ENCODE data around the gene ZNF593. TPM values are rescaled to one million over a fixed set of nuclear protein-coding genes. Genes with fewer than 3 reads are reported as not detected.

The ZNF593 gene
- total and polyA plus RNA-seq, 9 of the 15 experiments (the other 6 are each of a cell fraction or from before 2014, with no cell fraction given), result 9.8 to 334 (median 48.2) TPM

- no peak; the same call in 1 of the 2 replicates for TF ChIP-seq ZBTB49 (CRISPR knock-in tag; IDR thresholded peaks at IDR 0.05; ENCODE audit: borderline replicate concordance)
- TF ChIP-seq THRB (CRISPR knock-in tag; conservative IDR thresholded peaks at IDR 0.05), result peak; percentile 38; the same call in 1 of the 2 replicates
- 0 out of 2 replicates have a peak, but pooled peaks have one; percentile 52 for TF ChIP-seq HOXB6 (CRISPR knock-in tag; IDR thresholded peaks at IDR 0.05; ENCODE audit: borderline replicate concordance)
- TF ChIP-seq ELF1 (tag; IDR thresholded peaks at IDR 0.05), result peak; percentile 9; the same call in 1 of the 2 replicates
- TF ChIP-seq TAF1 (IDR thresholded peaks at IDR 0.05; ENCODE audit: control insufficient read depth, extremely low read depth, insufficient read depth, low read length, severe bottlenecking), result peak; percentile 22
- TF ChIP-seq PCBP2 (IDR thresholded peaks at IDR 0.05; ENCODE audit: low read depth, low read length, poor library complexity, severe bottlenecking), result no peak
- no peak for TF ChIP-seq POLR2AphosphoS5 (IDR thresholded peaks at IDR 0.05; ENCODE audit: control insufficient read depth, insufficient read depth, low read depth, low read length)
- no peak for TF ChIP-seq ARHGAP35 (IDR thresholded peaks at IDR 0.05; ENCODE audit: partially characterized antibody)
- no peak for TF ChIP-seq TSC22D4 (tag; IDR thresholded peaks at IDR 0.05)
- peak; percentile 22; the same call in 1 of the 2 replicates for TF ChIP-seq EP400 (IDR thresholded peaks at IDR 0.05)
- peak; percentile 59 for TF ChIP-seq SP1 (CRISPR knock-in tag; IDR thresholded peaks at IDR 0.05)
- TF ChIP-seq CHAMP1 (IDR thresholded peaks at IDR 0.05), result no peak
- peak; percentile 39 for TF ChIP-seq SMARCB1 (IDR thresholded peaks at IDR 0.05; ENCODE audit: insufficient read length, low read depth)
- TF ChIP-seq NCOR1 (IDR thresholded peaks at IDR 0.05), result 0 out of 2 replicates have a peak, but pooled peaks have one; percentile 13
- TF ChIP-seq MTA1 (IDR thresholded peaks at IDR 0.05; ENCODE audit: borderline replicate concordance), result peak; percentile 13; the same call in 1 of the 2 replicates
Measured at GRCh38 chr1:26127235-26128163, 42.2 kb upstream of the ZNF593 start (continued).
